Measurements from ENCODE around the gene STK10.

DNA sequence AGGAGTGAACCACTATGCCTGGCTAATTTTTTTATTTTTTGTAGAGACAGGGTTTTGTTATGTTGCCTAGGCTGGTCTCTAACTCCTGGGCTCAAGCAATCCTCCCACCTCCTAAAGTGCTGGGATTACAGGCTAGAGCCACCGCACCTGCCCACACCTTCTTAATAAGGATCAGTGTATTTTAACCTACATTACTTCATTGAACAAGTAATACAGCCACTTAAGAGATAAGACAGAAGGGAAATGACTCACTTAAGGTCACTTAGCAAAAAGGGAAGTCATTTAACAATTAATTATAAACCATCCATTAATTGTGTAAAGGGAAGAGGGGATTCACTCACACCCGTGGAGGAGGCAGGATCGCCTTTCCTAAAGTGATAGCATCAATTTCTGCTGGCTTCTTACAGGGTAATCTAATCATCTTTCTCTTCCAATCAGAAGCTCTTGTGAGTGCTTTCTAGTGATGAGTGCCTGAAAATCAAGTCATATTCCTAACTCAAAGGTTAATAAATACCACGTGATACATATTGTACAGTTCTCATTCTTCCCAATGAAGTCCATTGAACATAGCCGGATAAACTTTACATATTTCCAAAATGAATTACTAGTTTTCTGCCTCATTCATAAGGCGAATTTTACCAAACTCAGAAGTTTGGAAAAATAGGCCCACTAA lies 185.0 kb downstream of the STK10 start:
- TF ChIP-seq, protein P1, sequence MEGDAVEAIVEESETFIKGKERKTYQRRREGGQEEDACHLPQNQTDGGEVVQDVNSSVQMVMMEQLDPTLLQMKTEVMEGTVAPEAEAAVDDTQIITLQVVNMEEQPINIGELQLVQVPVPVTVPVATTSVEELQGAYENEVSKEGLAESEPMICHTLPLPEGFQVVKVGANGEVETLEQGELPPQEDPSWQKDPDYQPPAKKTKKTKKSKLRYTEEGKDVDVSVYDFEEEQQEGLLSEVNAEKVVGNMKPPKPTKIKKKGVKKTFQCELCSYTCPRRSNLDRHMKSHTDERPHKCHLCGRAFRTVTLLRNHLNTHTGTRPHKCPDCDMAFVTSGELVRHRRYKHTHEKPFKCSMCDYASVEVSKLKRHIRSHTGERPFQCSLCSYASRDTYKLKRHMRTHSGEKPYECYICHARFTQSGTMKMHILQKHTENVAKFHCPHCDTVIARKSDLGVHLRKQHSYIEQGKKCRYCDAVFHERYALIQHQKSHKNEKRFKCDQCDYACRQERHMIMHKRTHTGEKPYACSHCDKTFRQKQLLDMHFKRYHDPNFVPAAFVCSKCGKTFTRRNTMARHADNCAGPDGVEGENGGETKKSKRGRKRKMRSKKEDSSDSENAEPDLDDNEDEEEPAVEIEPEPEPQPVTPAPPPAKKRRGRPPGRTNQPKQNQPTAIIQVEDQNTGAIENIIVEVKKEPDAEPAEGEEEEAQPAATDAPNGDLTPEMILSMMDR (IDR thresholded peaks at IDR 0.05; ENCODE audit: control extremely low read depth in 1 of 3, insufficient read depth in 1 of 3, low read depth in 1 of 3, low read length in 3 of 3): no peak
- TF ChIP-seq TAF1 (IDR thresholded peaks at IDR 0.05; ENCODE audit: low read depth, low read length): no peak
- TF ChIP-seq KDM5A (IDR thresholded peaks at IDR 0.05; ENCODE audit: low read length): no peak
- TF ChIP-seq RNF2 (IDR thresholded peaks at IDR 0.05; ENCODE audit: borderline replicate concordance, low read depth, low read length, missing control alignments, poor library complexity, severe bottlenecking): no peak
- no peak for TF ChIP-seq EP300 (IDR thresholded peaks at IDR 0.05; ENCODE audit: borderline replicate concordance in 1 of 2, low read depth in 2 of 2, low read length in 2 of 2)
- no peak for TF ChIP-seq SP2 (IDR thresholded peaks at IDR 0.05; ENCODE audit: low read length)
- TF ChIP-seq, protein P2, sequence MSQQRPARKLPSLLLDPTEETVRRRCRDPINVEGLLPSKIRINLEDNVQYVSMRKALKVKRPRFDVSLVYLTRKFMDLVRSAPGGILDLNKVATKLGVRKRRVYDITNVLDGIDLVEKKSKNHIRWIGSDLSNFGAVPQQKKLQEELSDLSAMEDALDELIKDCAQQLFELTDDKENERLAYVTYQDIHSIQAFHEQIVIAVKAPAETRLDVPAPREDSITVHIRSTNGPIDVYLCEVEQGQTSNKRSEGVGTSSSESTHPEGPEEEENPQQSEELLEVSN (IDR thresholded peaks at IDR 0.05): no peak

Measured in H1 (cell line).